Neuron (in vitro differentiated cells): Measurements from ENCODE around the gene AKAP7.
A peak's percentile ranks its signal among the peaks of the same experiment; 100 is the strongest.

Experiments used
- H2AFZ ChIP-seq: one replicate; pipeline ENCODE4 v1.6.1; 2013; ENCODE audit warnings: low read depth, mild to moderate bottlenecking, inconsistent platforms, low read length, moderate library complexity
- H3K27me3 ChIP-seq: one replicate; pipeline ENCODE4 v1.6.1; 2013; ENCODE audit warnings: low read length; ENCODE audit not compliant: insufficient read depth
- H3K36me3 ChIP-seq: one replicate; pipeline ENCODE4 v1.6.1; 2013; ENCODE audit warnings: low read length; ENCODE audit not compliant: insufficient read depth
- H3K4me1 ChIP-seq: one replicate; pipeline ENCODE4 v1.6.1; 2013; ENCODE audit warnings: low read length; ENCODE audit not compliant: insufficient read depth
- H3K4me3 ChIP-seq: 2 replicates; pipeline ENCODE4 v1.5.1; 2013; ENCODE audit warnings: mild to moderate bottlenecking, low read length, moderate library complexity
- H3K9me3 ChIP-seq: one replicate; pipeline ENCODE4 v1.6.1; 2013; ENCODE audit warnings: low read length

The AKAP7 gene

DNA sequence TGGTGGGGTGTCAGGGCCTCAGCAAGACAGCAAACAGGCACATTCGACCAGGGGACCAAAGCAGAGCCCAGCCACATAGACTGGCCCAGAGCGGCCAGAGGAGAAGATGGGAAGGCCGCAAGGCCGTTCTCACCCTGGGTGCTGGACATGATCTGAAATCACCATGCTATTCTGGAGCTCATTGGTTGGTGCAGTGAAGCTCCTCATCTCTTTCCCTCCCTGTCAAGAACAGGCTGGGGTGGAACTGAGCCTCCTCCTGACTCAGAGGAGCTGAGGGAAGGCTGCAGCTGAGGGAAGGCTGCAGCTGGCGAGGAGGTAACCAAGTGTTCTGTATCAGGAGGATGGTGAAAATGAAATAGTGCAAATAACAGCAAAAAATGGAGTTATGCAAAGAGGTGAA is 80.0 kb downstream of the AKAP7 start:
- no peaks in the 10 kb centered on the region for H3K9me3 ChIP-seq
- no peaks in the 10 kb centered on the region for H3K27me3 ChIP-seq
- no peaks in the 10 kb centered on the region for H3K4me1 ChIP-seq
- no peak overlapping the region for H3K4me3 ChIP-seq
- no peaks in the 10 kb centered on the region for H3K36me3 ChIP-seq
- no peak overlapping the region for H2AFZ ChIP-seq

DNA sequence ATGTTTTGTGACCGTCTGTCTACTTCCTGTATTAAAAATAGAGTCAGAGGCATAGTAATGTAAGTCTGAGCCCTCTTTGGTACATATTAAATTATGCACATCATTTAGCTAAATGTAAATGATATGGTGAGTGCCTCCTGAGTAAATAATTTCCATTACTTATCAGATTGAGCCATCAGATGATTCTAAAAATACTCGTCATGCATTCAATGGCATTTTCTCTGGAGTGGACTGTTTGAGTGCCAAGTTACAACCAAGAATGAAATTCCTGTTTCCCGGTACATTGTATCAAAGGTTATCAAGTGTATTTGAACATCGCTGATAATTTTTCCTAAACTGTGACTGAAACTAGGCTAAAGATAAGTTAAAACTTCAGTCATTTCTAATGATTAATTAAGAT is 81.0 kb downstream of the AKAP7 start:
- H3K27me3 ChIP-seq: no peaks in the 10 kb centered on the region
- H3K4me1 ChIP-seq: no peaks in the 10 kb centered on the region
- no peaks in the 10 kb centered on the region for H3K9me3 ChIP-seq
- no peaks in the 10 kb centered on the region for H3K36me3 ChIP-seq
- H3K4me3 ChIP-seq: no peak overlapping the region
- H2AFZ ChIP-seq: no peak overlapping the region

DNA sequence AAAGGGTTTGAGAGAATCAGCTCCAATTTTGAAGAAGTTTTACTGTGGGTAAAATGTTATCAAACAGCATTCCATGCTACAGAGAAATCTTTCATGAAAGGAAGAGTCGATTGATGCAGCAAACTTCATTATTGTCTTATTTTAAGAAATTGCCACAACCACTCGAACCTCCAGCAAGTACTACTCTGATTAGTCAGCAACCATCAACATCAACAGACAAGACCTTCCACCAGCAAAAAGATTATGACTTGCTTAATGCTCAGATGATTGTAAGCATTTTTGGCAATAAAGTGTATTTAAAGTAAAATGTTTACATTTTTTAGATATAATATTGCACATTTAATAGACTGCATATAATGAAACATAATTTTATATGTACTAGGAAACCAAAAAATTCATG is 87.5 kb downstream of the AKAP7 start:
- Histone ChIP-seq H3K4me3 (no peak overlapping the region), H2AFZ (no peak overlapping the region)

DNA sequence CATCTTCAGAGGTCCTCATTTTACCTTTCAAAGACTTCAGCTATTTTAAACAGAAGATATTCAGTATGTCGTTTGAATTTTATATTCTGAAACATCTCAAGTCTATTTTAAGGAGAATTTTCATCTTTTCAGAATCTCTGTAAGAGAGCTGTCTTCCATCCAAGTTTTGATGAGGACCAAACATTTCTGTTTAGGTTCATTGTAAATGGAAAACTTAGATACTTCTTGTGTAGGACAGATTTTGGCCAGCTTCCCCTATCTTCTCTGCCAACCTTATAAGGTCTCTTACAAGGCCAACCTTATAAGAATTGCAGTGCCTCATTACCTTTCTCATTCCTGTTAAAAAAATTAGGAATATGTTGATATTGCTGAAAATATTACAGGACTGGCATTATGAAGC is 88.1 kb downstream of the AKAP7 start:
- H3K4me1 ChIP-seq: no peaks in the 10 kb centered on the region
- no peak overlapping the region for H3K4me3 ChIP-seq
- no peaks in the 10 kb centered on the region for H3K27me3 ChIP-seq
- H2AFZ ChIP-seq: no peak overlapping the region
- no peaks in the 10 kb centered on the region for H3K9me3 ChIP-seq
- H3K36me3 ChIP-seq: no peaks in the 10 kb centered on the region

More for the DNA sequence above, 87.5 kb downstream of the AKAP7 start:
- Histone ChIP-seq H3K9me3 (no peaks in the 10 kb centered on the region), H3K27me3 (no peaks in the 10 kb centered on the region), H3K4me1 (no peaks in the 10 kb centered on the region), H3K36me3 (no peaks in the 10 kb centered on the region)

DNA sequence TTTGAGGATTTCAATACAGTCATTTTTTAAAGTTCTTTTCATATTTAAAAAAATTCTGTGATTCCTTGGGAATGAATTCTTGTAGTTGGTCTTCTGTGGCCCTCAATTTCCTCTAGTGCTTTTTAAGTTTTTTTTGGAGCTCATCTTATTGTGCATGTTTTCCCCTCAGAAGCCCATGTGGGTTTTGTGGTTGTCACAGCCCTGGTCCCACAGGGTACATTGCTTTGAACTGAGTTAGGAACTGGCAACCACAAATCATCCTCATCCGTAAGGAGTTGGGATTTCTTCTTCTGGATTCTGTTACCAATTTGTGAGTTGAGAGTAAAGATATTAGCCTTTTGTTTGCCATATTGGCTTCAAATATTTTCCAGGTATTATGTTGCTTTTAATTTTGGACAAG is 89.9 kb downstream of the AKAP7 start:
- Histone ChIP-seq H3K9me3 (no peaks in the 10 kb centered on the region), H3K4me1 (no peaks in the 10 kb centered on the region), H3K27me3 (no peaks in the 10 kb centered on the region), H3K36me3 (no peaks in the 10 kb centered on the region), H2AFZ (no peak overlapping the region), H3K4me3 (no peak overlapping the region)

DNA sequence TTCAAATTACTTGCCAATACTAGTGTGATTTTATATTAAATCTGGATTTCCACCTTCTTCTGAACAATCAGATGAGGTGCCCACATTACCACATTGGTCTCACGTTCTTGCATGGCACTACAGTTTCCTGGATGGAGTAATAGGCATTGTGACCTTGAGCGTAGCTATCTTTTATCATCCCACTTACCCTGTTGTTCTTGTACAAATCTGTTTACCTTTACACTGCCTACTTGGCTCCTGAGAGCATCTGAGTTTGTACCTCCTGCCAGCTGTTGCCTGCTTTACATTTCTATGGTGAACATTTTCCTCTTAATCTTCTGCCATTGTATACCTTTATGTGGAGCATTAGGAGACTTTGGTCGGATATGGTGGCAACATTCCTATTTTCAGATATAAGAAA is 90.7 kb downstream of the AKAP7 start:
- Histone ChIP-seq H3K27me3 (no peaks in the 10 kb centered on the region), H2AFZ (no peak overlapping the region), H3K4me3 (no peak overlapping the region), H3K9me3 (no peaks in the 10 kb centered on the region), H3K4me1 (no peaks in the 10 kb centered on the region), H3K36me3 (no peaks in the 10 kb centered on the region)

DNA sequence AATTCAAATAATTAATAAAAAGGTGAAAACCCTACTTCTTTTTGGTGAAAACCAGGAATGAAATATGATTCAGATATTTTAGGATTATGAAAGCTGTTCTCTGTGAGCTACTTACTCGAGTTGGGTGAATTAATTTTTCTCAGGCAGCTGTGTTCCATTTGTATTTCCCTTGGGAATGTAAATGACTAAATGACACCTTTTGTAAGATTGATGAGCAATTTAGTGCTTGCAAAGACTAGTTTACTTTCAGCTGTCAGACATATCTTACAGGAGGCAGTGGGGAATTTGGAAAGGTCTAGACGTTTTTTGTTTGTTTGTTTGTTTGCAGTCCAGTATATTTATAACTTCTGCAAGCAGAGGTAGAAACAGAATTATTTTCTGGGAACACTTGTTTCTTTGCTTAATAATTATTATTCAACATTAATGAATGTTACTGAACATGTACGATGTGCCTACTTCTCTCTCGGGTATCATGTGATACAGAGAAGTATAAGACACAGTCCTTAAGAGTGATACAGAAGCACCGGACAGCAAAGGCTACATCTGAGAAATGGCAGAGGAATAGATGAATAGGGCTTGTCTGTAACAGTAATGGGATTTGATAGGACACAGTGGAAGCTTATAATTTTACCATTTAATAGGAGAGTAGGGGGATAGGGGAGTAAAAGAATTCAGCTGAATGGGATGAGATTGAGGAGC is 91.3 kb downstream of the AKAP7 start:
- no peaks in the 10 kb centered on the region for H3K9me3 ChIP-seq
- H3K4me1 ChIP-seq: no peaks in the 10 kb centered on the region
- H3K27me3 ChIP-seq: no peaks in the 10 kb centered on the region
- no peak overlapping the region for H2AFZ ChIP-seq
- no peak overlapping the region for H3K4me3 ChIP-seq
- H3K36me3 ChIP-seq: no peaks in the 10 kb centered on the region

DNA sequence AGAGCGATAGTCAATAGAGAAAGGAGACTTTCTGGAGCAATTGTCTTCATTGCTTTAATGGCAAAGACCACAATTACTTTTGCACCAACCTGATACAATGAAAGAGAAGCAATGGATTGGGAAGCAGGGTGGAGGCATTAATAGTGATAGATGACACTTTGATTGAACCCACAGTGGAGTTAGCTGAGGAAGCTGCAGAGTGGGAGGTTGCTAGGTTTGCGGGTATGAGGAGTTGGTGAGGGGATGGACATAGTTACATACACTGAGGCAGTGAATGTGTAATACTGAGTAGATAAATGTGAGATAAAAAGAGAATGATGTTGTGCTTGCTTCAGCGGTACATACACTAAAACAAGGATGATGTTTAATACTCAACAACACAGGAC is 91.9 kb downstream of the AKAP7 start:
- Histone ChIP-seq H3K4me3 (no peak overlapping the region), H3K9me3 (no peaks in the 10 kb centered on the region), H3K27me3 (no peaks in the 10 kb centered on the region), H2AFZ (no peak overlapping the region), H3K4me1 (no peaks in the 10 kb centered on the region), H3K36me3 (no peaks in the 10 kb centered on the region)

DNA sequence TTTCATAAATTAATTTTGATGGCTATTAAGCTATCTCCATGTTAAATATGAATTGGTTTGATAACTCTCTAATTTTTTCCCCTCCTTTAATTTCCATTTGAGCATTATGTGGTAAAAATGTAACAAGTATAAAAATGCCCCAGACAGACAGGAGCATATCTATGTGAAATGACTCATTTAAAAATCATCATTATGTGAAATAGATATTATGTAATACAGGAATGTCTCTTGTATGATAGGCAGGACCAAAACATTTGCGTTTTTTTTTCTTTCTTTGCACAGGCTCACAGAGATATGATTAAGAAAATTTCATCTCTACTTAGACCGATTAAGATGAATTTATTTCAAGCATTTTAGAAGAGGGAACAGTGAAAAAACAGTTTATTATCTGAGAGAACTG is 95.8 kb downstream of the AKAP7 start:
- Histone ChIP-seq H3K27me3 (no peaks in the 10 kb centered on the region), H2AFZ (no peak overlapping the region), H3K4me3 (no peak overlapping the region), H3K36me3 (no peaks in the 10 kb centered on the region), H3K9me3 (no peaks in the 10 kb centered on the region), H3K4me1 (peaks cover 5% of the 10 kb centered on the region)

DNA sequence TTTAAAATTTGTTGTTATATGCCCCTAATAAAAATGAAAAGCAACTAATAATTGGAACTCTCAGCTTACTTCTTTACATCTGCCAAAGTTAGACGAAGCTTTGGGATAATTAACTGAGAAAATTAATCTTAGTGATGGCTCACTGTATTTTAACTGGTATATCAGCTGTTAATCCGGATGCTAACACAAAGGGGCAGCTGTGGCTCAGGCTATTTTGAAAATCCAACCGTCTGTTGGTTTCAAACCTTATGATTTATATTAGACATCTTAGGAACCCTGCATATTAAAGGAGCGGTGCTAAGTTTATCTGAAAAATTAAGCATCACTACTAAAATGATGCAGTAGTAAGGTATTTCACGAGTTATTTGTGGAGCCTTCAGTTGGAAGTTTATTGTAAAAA is 96.6 kb downstream of the AKAP7 start:
- Histone ChIP-seq H3K36me3 (no peaks in the 10 kb centered on the region), H3K4me3 (no peak overlapping the region), H3K4me1 (peaks cover 5% of the 10 kb centered on the region), H2AFZ (no peak overlapping the region), H3K27me3 (no peaks in the 10 kb centered on the region), H3K9me3 (no peaks in the 10 kb centered on the region)

DNA sequence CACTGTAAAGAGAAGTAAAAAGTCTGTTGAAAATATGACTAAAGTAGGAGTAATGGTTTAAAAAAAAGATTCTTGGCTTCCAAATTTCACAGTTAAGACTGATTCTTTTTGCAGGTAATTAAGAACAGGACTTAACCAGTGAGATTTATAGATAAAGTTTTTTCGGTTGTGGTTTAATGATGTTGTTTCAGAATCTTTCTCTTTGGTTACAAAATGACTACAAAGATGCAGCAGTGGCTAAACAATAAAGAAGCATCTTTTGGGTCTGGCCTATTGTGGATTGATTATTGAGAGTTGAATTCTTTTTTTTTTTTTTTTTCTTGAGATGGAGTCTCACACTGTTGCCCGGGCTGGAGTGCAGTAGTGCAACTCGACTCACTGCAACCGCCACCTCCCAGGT is 109.7 kb downstream of the AKAP7 start:
- H3K4me3 ChIP-seq: no peak overlapping the region
- no peaks in the 10 kb centered on the region for H3K27me3 ChIP-seq
- no peak overlapping the region for H2AFZ ChIP-seq
- H3K36me3 ChIP-seq: no peaks in the 10 kb centered on the region
- no peaks in the 10 kb centered on the region for H3K9me3 ChIP-seq
- peaks cover 2% of the 10 kb centered on the region for H3K4me1 ChIP-seq

DNA sequence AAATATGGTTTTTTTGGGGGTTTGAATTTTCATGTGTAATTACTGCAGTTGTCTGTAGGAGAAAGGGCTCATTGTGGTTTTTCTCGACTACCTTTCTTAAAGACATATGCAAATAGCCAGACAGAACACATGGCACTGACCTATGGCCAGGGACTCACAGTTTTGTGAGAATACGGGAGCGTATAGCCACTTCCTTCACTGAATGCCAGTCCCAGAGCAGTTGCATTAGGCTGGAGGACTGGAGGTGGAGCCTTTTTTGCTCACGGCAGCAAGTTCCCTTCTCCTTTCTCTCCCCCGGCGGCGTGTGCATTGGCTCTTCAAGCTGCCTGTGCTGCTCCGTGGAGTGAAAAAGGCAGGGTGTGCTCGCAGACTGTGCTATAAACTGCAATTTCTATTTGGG is 114.9 kb downstream of the AKAP7 start:
- Histone ChIP-seq H3K4me1 (peaks cover 25% of the 10 kb centered on the region), H3K36me3 (no peaks in the 10 kb centered on the region), H2AFZ (peak overlapping the region; percentile 88), H3K27me3 (no peaks in the 10 kb centered on the region), H3K9me3 (no peaks in the 10 kb centered on the region), H3K4me3 (peak overlapping the region; percentile 77)

DNA sequence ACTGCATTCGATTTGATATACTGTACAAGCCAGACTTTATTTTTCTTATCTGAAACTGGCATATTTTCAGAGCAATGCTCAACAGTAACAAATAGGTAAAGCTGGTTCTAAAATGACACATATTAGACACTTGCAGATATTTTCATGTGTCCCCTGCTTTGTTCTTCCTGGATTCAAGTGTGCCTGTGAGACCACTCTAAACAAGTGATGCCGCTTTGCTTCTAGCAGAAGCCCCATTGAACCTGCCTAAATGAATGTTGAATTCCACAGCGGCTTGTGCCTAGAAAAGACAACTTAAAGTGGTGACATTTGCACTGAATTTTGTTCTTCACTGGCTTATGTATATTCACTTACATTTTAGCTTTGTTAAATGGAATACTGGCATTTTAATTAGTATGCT is 115.7 kb downstream of the AKAP7 start:
- Histone ChIP-seq H3K4me1 (peaks cover 25% of the 10 kb centered on the region), H3K36me3 (no peaks in the 10 kb centered on the region), H3K4me3 (peak overlapping the region; percentile 77), H3K27me3 (no peaks in the 10 kb centered on the region), H2AFZ (peak overlapping the region; percentile 88), H3K9me3 (no peaks in the 10 kb centered on the region)

DNA sequence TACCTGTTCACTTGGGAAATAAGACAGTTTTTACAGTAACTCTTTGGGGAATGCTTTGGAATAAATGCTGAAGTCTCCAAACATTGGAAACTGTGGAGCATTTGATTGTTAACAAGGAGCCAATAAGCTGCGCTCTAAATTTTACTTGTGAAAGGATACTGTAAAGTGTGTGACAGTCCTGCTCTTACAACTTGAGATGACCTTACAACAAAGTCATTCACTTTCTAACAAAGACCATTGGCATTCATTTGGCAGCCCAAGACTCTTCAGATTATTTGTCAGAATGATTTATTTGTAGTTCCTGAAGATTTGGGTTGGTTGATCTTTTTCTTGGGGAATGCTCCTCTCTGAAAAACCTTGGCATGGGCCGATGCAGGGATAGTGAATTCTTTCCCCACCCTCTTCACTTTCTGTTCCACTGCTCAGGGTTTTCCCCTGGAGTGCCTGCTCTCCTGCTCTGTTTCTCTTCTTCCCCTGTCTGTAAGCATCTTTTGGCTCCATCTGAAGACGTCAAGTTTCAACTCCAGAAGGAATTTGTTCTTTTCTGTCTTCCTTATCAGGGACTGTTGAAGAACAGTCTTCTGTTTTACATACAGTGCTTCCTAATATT is 116.4 kb downstream of the AKAP7 start:
- H3K9me3 ChIP-seq: no peaks in the 10 kb centered on the region
- H3K4me1 ChIP-seq: peaks cover 25% of the 10 kb centered on the region
- H3K27me3 ChIP-seq: no peaks in the 10 kb centered on the region
- peak overlapping the region; percentile 77 for H3K4me3 ChIP-seq
- no peaks in the 10 kb centered on the region for H3K36me3 ChIP-seq
- H2AFZ ChIP-seq: peak overlapping the region; percentile 88
